ENCODE data around the gene CHDH. TPM values are rescaled to one million over a fixed set of nuclear protein-coding genes. Genes with fewer than 3 reads are reported as not detected.
A peak's percentile ranks its signal among the peaks of the same experiment; 100 is the strongest.

The CHDH gene
- 4.3 TPM for total RNA-seq
- 1 to 10 TPM in 2 of 4 donors, under 1 TPM in 2; 0.45 to 1.4 (median 0.89) TPM for polyA plus RNA-seq

GRCh38 chr3:53846134-53846850, at the start of gene CHDH, which contains the start of gene IL17RB:
Gene CHDH (minus strand): TSS chr3:53846419. CDS start chr3:53824008, 22,411 bp downstream.
Gene IL17RB (plus strand): TSS chr3:53846568. CDS start chr3:53846589, 21 bp downstream.
- H3K36me3 ChIP-seq (ENCODE audit: control insufficient read depth, insufficient read depth, low read length), result no peaks in the 10 kb centered on the region
- Mint-ChIP-seq H3K27me3 (peaks cover 50% of the 10 kb centered on the region), H3K4me3 (peak within 1 kb of the TSS in 3 of 4 donors; percentile 77 to 89 (median 79)), H3K36me3 (no peaks in the 10 kb centered on the region), H3K9me3 (peaks cover 0 to 2% (median 0%) of the 10 kb centered on the region in 7 donors), H3K27ac (peak within 1 kb of the TSS in 1 of 3 donors; percentile 48), H3K4me1 (peaks cover 0 to 19% (median 0%) of the 10 kb centered on the region in 4 donors)
- no peaks in the 10 kb centered on the region for H3K9me3 ChIP-seq (ENCODE audit: control insufficient read depth in 2 of 2, low read length in 2 of 2)
- DNase-seq, result peak in 2 of 3 donors; percentile 11 to 21
- peak within 1 kb of the TSS; percentile 41 for H3K4me3 ChIP-seq (ENCODE audit: low read depth, low read length)
- peak; percentile 35 to 37 for ATAC-seq (ENCODE audit: low read depth in 2 of 2)
- peaks cover 23% of the 10 kb centered on the region for H3K4me1 ChIP-seq (ENCODE audit: control insufficient read depth, insufficient read depth, low read length, poor library complexity, severe bottlenecking)
- H3K27ac ChIP-seq (ENCODE audit: insufficient read depth, low read length, poor library complexity, severe bottlenecking), result peak within 1 kb of the TSS; percentile 23
- H3K27me3 ChIP-seq (ENCODE audit: control insufficient read depth, insufficient read depth, low read length), result peaks cover 16% of the 10 kb centered on the region

- Histone ChIP-seq H3K27ac (ENCODE audit: insufficient read depth, low read length, poor library complexity, severe bottlenecking) (peak overlapping the region; percentile 99), H3K4me3 (ENCODE audit: low read depth, low read length) (peak overlapping the region; percentile 86), H3K9me3 (ENCODE audit: control insufficient read depth in 2 of 2, low read length in 2 of 2) (no peaks in the 10 kb centered on the region), H3K4me1 (ENCODE audit: control insufficient read depth, insufficient read depth, low read length, poor library complexity, severe bottlenecking) (peaks cover 25% of the 10 kb centered on the region), H3K27me3 (ENCODE audit: control insufficient read depth, insufficient read depth, low read length) (peaks cover 18% of the 10 kb centered on the region), H3K36me3 (ENCODE audit: control insufficient read depth, insufficient read depth, low read length) (peaks cover 9% of the 10 kb centered on the region)
- Mint-ChIP-seq H3K4me1 (peaks cover 30 to 49% (median 41%) of the 10 kb centered on the region in 4 donors), H3K4me3 (peak overlapping the region; percentile 96 to 99 (median 97)), H3K36me3 (peaks cover 18% of the 10 kb centered on the region), H3K27ac (peak overlapping the region; percentile 99 to 100 (median 100)), H3K9me3 (peaks cover 0 to 4% (median 0%) of the 10 kb centered on the region in 7 donors), H3K27me3 (peaks cover 15% of the 10 kb centered on the region)
- DNase-seq, result no peak
- no peak for ATAC-seq (ENCODE audit: low read depth in 2 of 2)
These were observed 46.0 kb upstream of the CHDH start for GRCh38 chr3:53892286-53892637.

GRCh38 chr3:53891497-53892285, 45.5 kb upstream of the CHDH start, which contains the start of gene SELENOK:
Gene SELENOK (minus strand): TSS chr3:53891859.
- Mint-ChIP-seq H3K27ac (peak within 1 kb of the TSS; percentile 99 to 100 (median 100)), H3K36me3 (peaks cover 22% of the 10 kb centered on the region)

GRCh38 chr3:53890726-53891475, 44.7 kb upstream of the CHDH start:
- H3K27ac ChIP-seq (ENCODE audit: insufficient read depth, low read length, poor library complexity, severe bottlenecking), result peak overlapping the region; percentile 99
- H3K9me3 ChIP-seq (ENCODE audit: control insufficient read depth in 2 of 2, low read length in 2 of 2), result no peaks in the 10 kb centered on the region
- Mint-ChIP-seq H3K4me1 (peaks cover 30 to 51% (median 44%) of the 10 kb centered on the region in 4 donors), H3K36me3 (peaks cover 22% of the 10 kb centered on the region), H3K27me3 (peaks cover 5% of the 10 kb centered on the region), H3K4me3 (peak overlapping the region; percentile 96 to 99 (median 97)), H3K9me3 (peaks cover 0 to 4% (median 0%) of the 10 kb centered on the region in 7 donors), H3K27ac (peak overlapping the region; percentile 77 to 100 (median 100))
- peak overlapping the region; percentile 91 for H3K4me3 ChIP-seq (ENCODE audit: low read depth, low read length)
- H3K4me1 ChIP-seq (ENCODE audit: control insufficient read depth, insufficient read depth, low read length, poor library complexity, severe bottlenecking), result peaks cover 25% of the 10 kb centered on the region
- H3K27me3 ChIP-seq (ENCODE audit: control insufficient read depth, insufficient read depth, low read length), result peaks cover 10% of the 10 kb centered on the region
- peaks cover 19% of the 10 kb centered on the region for H3K36me3 ChIP-seq (ENCODE audit: control insufficient read depth, insufficient read depth, low read length)
- DNase-seq (peak; percentile 63 to 82 (median 75)), ATAC-seq (ENCODE audit: low read depth in 2 of 2) (peak; percentile 24)

More at GRCh38 chr3:53891497-53892285, 45.5 kb upstream of the CHDH start, which contains the start of gene SELENOK:
- ATAC-seq (ENCODE audit: low read depth in 2 of 2) (peak; percentile 95 to 98), DNase-seq (peak; percentile 97 to 100 (median 98))
- Mint-ChIP-seq H3K4me1 (peaks cover 30 to 51% (median 44%) of the 10 kb centered on the region in 4 donors), H3K27me3 (peaks cover 11% of the 10 kb centered on the region), H3K9me3 (peaks cover 0 to 4% (median 0%) of the 10 kb centered on the region in 7 donors), H3K4me3 (peak within 1 kb of the TSS; percentile 96 to 99 (median 97))
- Histone ChIP-seq H3K27me3 (ENCODE audit: control insufficient read depth, insufficient read depth, low read length) (peaks cover 12% of the 10 kb centered on the region), H3K36me3 (ENCODE audit: control insufficient read depth, insufficient read depth, low read length) (peaks cover 14% of the 10 kb centered on the region), H3K27ac (ENCODE audit: insufficient read depth, low read length, poor library complexity, severe bottlenecking) (peak within 1 kb of the TSS; percentile 99), H3K4me3 (ENCODE audit: low read depth, low read length) (peak within 1 kb of the TSS; percentile 91), H3K9me3 (ENCODE audit: control insufficient read depth in 2 of 2, low read length in 2 of 2) (no peaks in the 10 kb centered on the region), H3K4me1 (ENCODE audit: control insufficient read depth, insufficient read depth, low read length, poor library complexity, severe bottlenecking) (peaks cover 25% of the 10 kb centered on the region)

- Histone ChIP-seq H3K4me1 (ENCODE audit: control insufficient read depth, insufficient read depth, low read length, poor library complexity, severe bottlenecking) (peaks cover 25% of the 10 kb centered on the region), H3K4me3 (ENCODE audit: low read depth, low read length) (no peak overlapping the region), H3K27me3 (ENCODE audit: control insufficient read depth, insufficient read depth, low read length) (no peaks in the 10 kb centered on the region), H3K27ac (ENCODE audit: insufficient read depth, low read length, poor library complexity, severe bottlenecking) (no peak overlapping the region), H3K9me3 (ENCODE audit: control insufficient read depth in 2 of 2, low read length in 2 of 2) (no peaks in the 10 kb centered on the region), H3K36me3 (ENCODE audit: control insufficient read depth, insufficient read depth, low read length) (peaks cover 38% of the 10 kb centered on the region)
- H3K9me3 Mint-ChIP-seq, result peaks cover 0 to 1% (median 0%) of the 10 kb centered on the region in 7 donors
- no peaks in the 10 kb centered on the region for H3K27me3 Mint-ChIP-seq
- H3K4me1 Mint-ChIP-seq, result peaks cover 30 to 53% (median 44%) of the 10 kb centered on the region in 4 donors
- ATAC-seq (ENCODE audit: low read depth in 2 of 2) (no peak), DNase-seq (no peak)
- H3K27ac Mint-ChIP-seq, result peak overlapping the region in 1 of 3 donors; percentile 6
- H3K36me3 Mint-ChIP-seq, result peaks cover 26% of the 10 kb centered on the region
- peak overlapping the region in 2 of 4 donors; percentile 55 to 99 for H3K4me3 Mint-ChIP-seq
These were observed 42.0 kb upstream of the CHDH start for GRCh38 chr3:53888232-53888631.

- H3K27ac Mint-ChIP-seq, result peak overlapping the region in 1 of 3 donors; percentile 34
These were observed 41.2 kb upstream of the CHDH start for GRCh38 chr3:53887446-53887845.

GRCh38 chr3:53885239-53885638, 39.0 kb upstream of the CHDH start:
- Histone ChIP-seq H3K9me3 (ENCODE audit: control insufficient read depth in 2 of 2, low read length in 2 of 2) (no peaks in the 10 kb centered on the region), H3K27me3 (ENCODE audit: control insufficient read depth, insufficient read depth, low read length) (no peaks in the 10 kb centered on the region), H3K36me3 (ENCODE audit: control insufficient read depth, insufficient read depth, low read length) (peaks cover 38% of the 10 kb centered on the region), H3K4me1 (ENCODE audit: control insufficient read depth, insufficient read depth, low read length, poor library complexity, severe bottlenecking) (peaks cover 28% of the 10 kb centered on the region), H3K27ac (ENCODE audit: insufficient read depth, low read length, poor library complexity, severe bottlenecking) (no peak overlapping the region), H3K4me3 (ENCODE audit: low read depth, low read length) (no peak overlapping the region)
- Mint-ChIP-seq H3K27ac (no peak overlapping the region), H3K27me3 (no peaks in the 10 kb centered on the region), H3K4me1 (peaks cover 35 to 58% (median 46%) of the 10 kb centered on the region in 4 donors), H3K36me3 (peaks cover 34% of the 10 kb centered on the region), H3K9me3 (no peaks in the 10 kb centered on the region), H3K4me3 (no peak overlapping the region)
- ATAC-seq (ENCODE audit: low read depth in 2 of 2), result no peak
- no peak for DNase-seq

More at GRCh38 chr3:53887446-53887845, 41.2 kb upstream of the CHDH start:
- peaks cover 36 to 59% (median 49%) of the 10 kb centered on the region in 4 donors for H3K4me1 Mint-ChIP-seq
- H3K36me3 ChIP-seq (ENCODE audit: control insufficient read depth, insufficient read depth, low read length), result peaks cover 38% of the 10 kb centered on the region
- DNase-seq (no peak), ATAC-seq (ENCODE audit: low read depth in 2 of 2) (no peak)
- H3K4me3 Mint-ChIP-seq, result peak overlapping the region in 2 of 4 donors; percentile 92 to 99
- H3K27me3 ChIP-seq (ENCODE audit: control insufficient read depth, insufficient read depth, low read length), result no peaks in the 10 kb centered on the region
- H3K27ac ChIP-seq (ENCODE audit: insufficient read depth, low read length, poor library complexity, severe bottlenecking), result no peak overlapping the region
- H3K4me1 ChIP-seq (ENCODE audit: control insufficient read depth, insufficient read depth, low read length, poor library complexity, severe bottlenecking), result peaks cover 26% of the 10 kb centered on the region
- peaks cover 29% of the 10 kb centered on the region for H3K36me3 Mint-ChIP-seq
- no peaks in the 10 kb centered on the region for H3K27me3 Mint-ChIP-seq
- no peaks in the 10 kb centered on the region for H3K9me3 ChIP-seq (ENCODE audit: control insufficient read depth in 2 of 2, low read length in 2 of 2)
- no peak overlapping the region for H3K4me3 ChIP-seq (ENCODE audit: low read depth, low read length)
- no peaks in the 10 kb centered on the region for H3K9me3 Mint-ChIP-seq

Measured in CD4-positive, CD25-positive, alpha-beta regulatory T cell (primary cell).